Measurements from ENCODE around the gene PISD. TPM values are rescaled to one million over a fixed set of nuclear protein-coding genes. Genes with fewer than 3 reads are reported as not detected.

PISD gene
- total and polyA plus RNA-seq, 2 donors from 2014 or later: 27.3 to 64.9 TPM

DNA sequence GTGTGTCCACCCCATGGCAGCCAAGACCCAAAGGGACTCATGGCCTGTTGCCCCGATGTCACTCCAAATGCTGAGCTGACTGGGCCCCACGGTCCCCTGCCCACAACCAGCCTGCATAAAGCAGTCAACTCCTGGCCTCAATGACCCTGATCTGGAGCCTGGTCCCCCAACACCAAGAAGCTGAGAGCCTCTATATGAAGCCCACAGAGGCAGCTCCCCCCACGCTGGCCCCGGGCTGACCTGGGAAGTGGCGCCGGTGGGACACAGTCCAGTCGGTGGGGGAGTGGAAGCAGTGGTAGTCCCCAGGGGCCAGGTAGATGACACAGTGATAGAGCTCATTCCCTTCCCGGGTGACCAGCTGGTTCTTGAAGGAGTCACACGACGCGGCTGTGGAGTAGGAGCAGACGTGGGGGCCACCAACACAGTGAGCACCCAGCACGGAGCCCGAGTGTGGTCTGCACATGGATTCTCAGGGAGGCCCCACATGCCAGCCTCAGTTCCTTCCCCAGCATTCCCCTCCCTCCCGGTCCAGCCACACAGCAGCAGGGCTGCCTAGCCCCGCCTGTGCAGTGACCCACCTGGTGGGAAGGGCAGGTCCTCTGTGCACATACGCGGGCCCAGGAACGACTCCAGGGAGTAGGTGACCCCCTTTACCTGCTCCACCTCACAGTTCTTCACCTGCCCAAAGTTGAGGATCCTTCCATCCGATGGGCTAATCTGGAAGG is 41.1 kb downstream of the PISD start:
- Histone ChIP-seq H3K9me3 (ENCODE audit: control insufficient read depth in 2 of 3, insufficient read depth in 1 of 3, low read length in 3 of 3) (no peaks in the 10 kb centered on the region), H3K9ac (ENCODE audit: low read length in 3 of 3) (no peak overlapping the region), H3K4me1 (ENCODE audit: control insufficient read depth in 2 of 3, insufficient read depth in 2 of 3, low read depth in 1 of 3, low read length in 3 of 3) (peaks cover 0 to 2% (median 0%) of the 10 kb centered on the region in 3 donors), H3K36me3 (ENCODE audit: control insufficient read depth in 2 of 3, insufficient read depth in 3 of 3, low read length in 3 of 3) (peaks cover 0 to 23% (median 10%) of the 10 kb centered on the region in 3 donors), H3K27me3 (ENCODE audit: control insufficient read depth, insufficient read depth, low read length) (no peaks in the 10 kb centered on the region), H3K27ac (ENCODE audit: low read depth in 2 of 2, low read length in 2 of 2) (no peak overlapping the region), H3K4me3 (ENCODE audit: low read length in 3 of 3) (no peak overlapping the region)
- TF ChIP-seq, protein P1, sequence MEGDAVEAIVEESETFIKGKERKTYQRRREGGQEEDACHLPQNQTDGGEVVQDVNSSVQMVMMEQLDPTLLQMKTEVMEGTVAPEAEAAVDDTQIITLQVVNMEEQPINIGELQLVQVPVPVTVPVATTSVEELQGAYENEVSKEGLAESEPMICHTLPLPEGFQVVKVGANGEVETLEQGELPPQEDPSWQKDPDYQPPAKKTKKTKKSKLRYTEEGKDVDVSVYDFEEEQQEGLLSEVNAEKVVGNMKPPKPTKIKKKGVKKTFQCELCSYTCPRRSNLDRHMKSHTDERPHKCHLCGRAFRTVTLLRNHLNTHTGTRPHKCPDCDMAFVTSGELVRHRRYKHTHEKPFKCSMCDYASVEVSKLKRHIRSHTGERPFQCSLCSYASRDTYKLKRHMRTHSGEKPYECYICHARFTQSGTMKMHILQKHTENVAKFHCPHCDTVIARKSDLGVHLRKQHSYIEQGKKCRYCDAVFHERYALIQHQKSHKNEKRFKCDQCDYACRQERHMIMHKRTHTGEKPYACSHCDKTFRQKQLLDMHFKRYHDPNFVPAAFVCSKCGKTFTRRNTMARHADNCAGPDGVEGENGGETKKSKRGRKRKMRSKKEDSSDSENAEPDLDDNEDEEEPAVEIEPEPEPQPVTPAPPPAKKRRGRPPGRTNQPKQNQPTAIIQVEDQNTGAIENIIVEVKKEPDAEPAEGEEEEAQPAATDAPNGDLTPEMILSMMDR (IDR thresholded peaks at IDR 0.05; ENCODE audit: borderline replicate concordance, extremely low read depth, insufficient read depth): no peak
- intact Hi-C loops (cut with DNase I): no loop called here
- no peak for FAIRE-seq
- peak in 1 of 5 donors; percentile 39 for DNase-seq

DNA sequence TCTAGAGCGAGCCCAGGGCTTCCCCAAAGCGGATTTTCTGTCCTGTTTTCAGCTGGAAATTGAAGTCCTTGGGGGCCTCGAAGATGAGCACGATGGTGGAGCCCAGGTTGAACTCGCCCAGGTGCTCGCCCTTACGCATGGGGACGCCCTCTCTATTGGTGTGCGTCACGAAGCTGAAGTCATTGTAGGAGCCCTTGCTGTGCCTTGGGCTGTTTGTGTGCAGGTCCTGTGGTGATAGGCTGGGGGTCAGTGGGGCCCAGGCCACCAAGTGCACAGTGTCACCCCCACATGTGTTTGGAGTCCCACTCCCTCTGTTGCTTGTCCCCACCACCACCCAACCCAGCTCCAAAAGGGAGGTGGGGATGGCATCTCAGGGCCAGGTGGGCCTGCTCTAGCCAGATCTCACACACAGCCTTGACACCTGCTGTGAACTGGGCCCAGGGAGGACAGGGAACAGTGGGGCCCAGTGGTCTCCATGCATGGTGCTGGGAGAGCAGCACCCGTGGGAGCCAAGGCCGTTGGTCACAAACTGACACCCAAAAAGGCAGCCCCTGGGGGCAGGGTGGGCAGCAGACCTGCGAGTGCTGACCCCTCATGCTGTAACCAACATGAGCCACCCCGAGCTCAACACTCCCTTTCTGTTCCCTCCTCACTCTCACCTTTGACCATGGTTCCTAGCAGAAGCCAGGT is 42.3 kb downstream of the PISD start:
- DNase-seq (no peak), FAIRE-seq (no peak)
- peaks cover 0 to 23% (median 10%) of the 10 kb centered on the region in 3 donors for H3K36me3 ChIP-seq (ENCODE audit: control insufficient read depth in 2 of 3, insufficient read depth in 3 of 3, low read length in 3 of 3)

DNA sequence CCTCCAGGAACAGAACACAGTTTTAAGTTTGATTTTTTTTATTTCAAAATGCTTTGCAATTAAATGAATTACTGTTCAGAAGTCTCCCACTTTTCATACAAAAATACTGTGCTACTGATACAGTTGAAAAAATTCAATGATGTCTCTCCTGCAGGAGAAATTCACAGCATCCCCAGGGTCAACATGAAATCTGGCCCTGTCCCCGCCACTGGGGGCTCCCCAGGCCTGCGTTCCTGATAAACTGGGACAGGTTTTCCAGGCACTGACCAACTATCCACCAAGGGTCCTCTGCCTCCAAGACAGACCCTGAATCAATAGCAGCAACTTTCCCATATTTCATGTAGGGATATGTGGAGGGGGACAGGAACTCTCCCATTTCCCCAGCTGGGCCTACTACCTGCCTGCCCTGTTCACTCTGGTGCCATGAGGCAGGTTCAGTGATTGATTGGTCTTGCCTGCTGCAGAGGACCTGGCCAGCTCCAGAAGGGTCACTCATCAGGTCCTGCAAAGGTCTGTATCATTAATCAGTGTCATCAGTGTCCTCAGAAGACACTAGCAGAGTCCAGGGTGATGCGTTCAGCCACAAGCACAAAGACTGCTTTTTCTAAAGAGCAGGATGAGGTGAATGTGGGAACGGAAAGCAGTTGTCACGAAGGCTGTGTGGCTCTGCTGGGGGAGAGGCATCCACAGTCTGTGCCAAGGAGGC is 43.4 kb downstream of the PISD start:
- no peaks in the 10 kb centered on the region for H3K4me1 ChIP-seq (ENCODE audit: control insufficient read depth in 2 of 3, insufficient read depth in 2 of 3, low read depth in 1 of 3, low read length in 3 of 3)
- H3K9ac ChIP-seq (ENCODE audit: low read length in 3 of 3): no peak overlapping the region
- no peak overlapping the region for H3K4me3 ChIP-seq (ENCODE audit: low read length in 3 of 3)
- intact Hi-C loops (cut with DNase I): no loop called here
- no peaks in the 10 kb centered on the region for H3K9me3 ChIP-seq (ENCODE audit: control insufficient read depth in 2 of 3, insufficient read depth in 1 of 3, low read length in 3 of 3)
- H3K27ac ChIP-seq (ENCODE audit: low read depth in 2 of 2, low read length in 2 of 2): no peak overlapping the region
- H3K27me3 ChIP-seq (ENCODE audit: control insufficient read depth, insufficient read depth, low read length): no peaks in the 10 kb centered on the region
- no peak for FAIRE-seq
- TF ChIP-seq, protein P1 (IDR thresholded peaks at IDR 0.05; ENCODE audit: borderline replicate concordance, extremely low read depth, insufficient read depth): no peak
- H3K36me3 ChIP-seq (ENCODE audit: control insufficient read depth in 2 of 3, insufficient read depth in 3 of 3, low read length in 3 of 3): peaks cover 0 to 23% (median 10%) of the 10 kb centered on the region in 3 donors
- DNase-seq: no peak

More for the DNA sequence above, 42.3 kb downstream of the PISD start:
- H3K9ac ChIP-seq (ENCODE audit: low read length in 3 of 3): no peak overlapping the region
- H3K9me3 ChIP-seq (ENCODE audit: control insufficient read depth in 2 of 3, insufficient read depth in 1 of 3, low read length in 3 of 3): no peaks in the 10 kb centered on the region
- TF ChIP-seq, protein P1 (IDR thresholded peaks at IDR 0.05; ENCODE audit: borderline replicate concordance, extremely low read depth, insufficient read depth): no peak
- intact Hi-C loops (cut with DNase I): no loop called here
- H3K4me3 ChIP-seq (ENCODE audit: low read length in 3 of 3): no peak overlapping the region
- H3K27ac ChIP-seq (ENCODE audit: low read depth in 2 of 2, low read length in 2 of 2): no peak overlapping the region
- H3K27me3 ChIP-seq (ENCODE audit: control insufficient read depth, insufficient read depth, low read length): no peaks in the 10 kb centered on the region
- no peaks in the 10 kb centered on the region for H3K4me1 ChIP-seq (ENCODE audit: control insufficient read depth in 2 of 3, insufficient read depth in 2 of 3, low read depth in 1 of 3, low read length in 3 of 3)
